Activated naive CD4-positive, alpha-beta T cell treated with anti-CD3 and anti-CD28 coated beads, Interleukin-2, amount 50 U/mL, for 24 hours (primary cell): ENCODE results near the gene BCL2L15.
A peak's percentile ranks its signal among the peaks of the same experiment; 100 is the strongest.
"Not testable (repeated sequence)": the region's sequence is repeated elsewhere in the genome, so short reads cannot be mapped to it uniquely, and the experiment has no call there.

Source experiments
- H3K27ac Mint-ChIP-seq: one replicate; pipeline ENCODE4 v1.8.0; 2021; ENCODE audit warnings: mild to moderate bottlenecking, mixed read lengths
- H3K27me3 Mint-ChIP-seq: one replicate; pipeline ENCODE4 v1.8.0; 2021; ENCODE audit warnings: mixed read lengths
- H3K36me3 Mint-ChIP-seq: one replicate; pipeline ENCODE4 v1.8.0; 2021; ENCODE audit warnings: mixed read lengths
- H3K4me1 Mint-ChIP-seq: one replicate; pipeline ENCODE4 v1.8.0; 2021; ENCODE audit warnings: mixed read lengths
- H3K4me3 Mint-ChIP-seq: one replicate; pipeline ENCODE4 v1.8.0; 2021; ENCODE audit warnings: mild to moderate bottlenecking, mixed read lengths
- H3K9me3 Mint-ChIP-seq: one replicate; pipeline ENCODE4 v1.8.0; 2021; ENCODE audit warnings: mixed read lengths

Gene BCL2L15

DNA sequence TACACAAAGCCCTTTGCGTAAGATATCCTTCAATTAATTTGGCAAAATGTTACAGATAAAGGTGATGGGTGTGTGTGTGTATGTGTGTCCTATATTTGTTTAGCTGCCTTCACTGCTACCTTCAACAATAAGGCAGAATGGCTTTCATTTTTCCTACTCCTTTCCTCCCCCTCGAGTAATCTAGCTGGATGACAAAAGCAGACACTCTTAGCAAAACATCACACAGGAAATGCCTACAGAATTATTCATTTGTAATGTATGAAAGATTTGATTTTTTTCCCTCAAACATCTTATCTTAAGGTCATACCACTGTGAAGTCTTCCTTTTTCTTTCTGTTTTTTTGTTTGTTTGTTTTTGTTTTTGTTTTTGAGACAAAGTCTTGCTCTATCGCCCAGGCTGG lies 26.5 kb downstream of the BCL2L15 start:
- Mint-ChIP-seq H3K27ac (peak overlapping the region; percentile 71), H3K27me3 (no peaks in the 10 kb centered on the region), H3K36me3 (peaks cover 28% of the 10 kb centered on the region), H3K4me3 (no peak overlapping the region), H3K4me1 (peaks cover 54% of the 10 kb centered on the region), H3K9me3 (no peaks in the 10 kb centered on the region)

DNA sequence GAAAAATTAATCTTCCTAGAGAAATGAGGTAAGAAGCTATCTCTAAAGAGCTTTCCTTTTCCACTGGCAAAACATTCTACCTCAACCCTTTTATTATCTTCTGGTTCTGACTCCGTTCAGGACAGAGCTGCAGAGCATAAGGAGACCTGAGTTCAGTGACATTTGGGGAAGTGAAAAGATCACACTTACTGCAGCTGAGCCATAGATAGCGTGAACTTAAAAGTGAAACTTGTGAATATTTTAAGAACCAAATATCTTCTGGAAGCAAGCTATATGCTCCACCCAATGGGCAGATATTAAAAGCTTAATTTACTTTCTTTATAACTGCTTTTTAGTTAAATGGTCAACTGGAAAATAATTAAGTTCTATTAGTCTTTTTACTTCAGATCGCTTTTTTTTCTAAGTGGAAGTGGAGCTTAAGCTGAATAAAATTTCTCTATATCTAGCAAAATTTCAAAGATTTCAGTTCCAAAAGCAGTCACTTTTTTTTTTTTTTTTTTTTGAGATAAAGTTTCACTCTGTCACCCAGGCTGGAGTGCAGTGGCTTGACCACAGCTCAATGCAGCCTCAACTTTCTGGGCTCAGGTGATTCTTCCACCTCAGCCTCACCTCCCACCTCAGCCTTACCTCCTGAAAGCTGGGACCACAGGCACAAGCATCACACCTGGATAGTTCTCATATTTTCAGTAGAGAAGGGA lies 27.8 kb downstream of the BCL2L15 start:
- Mint-ChIP-seq H3K36me3 (peaks cover 34% of the 10 kb centered on the region), H3K4me1 (peaks cover 41% of the 10 kb centered on the region), H3K27me3 (no peaks in the 10 kb centered on the region), H3K27ac (peak overlapping the region; percentile 62), H3K4me3 (peak overlapping the region; percentile 33), H3K9me3 (no peaks in the 10 kb centered on the region)

GRCh38 chr1:113858982-113859381 lies 28.4 kb downstream of the BCL2L15 start:
- peak overlapping the region; percentile 74 for H3K27ac Mint-ChIP-seq
- peaks cover 47% of the 10 kb centered on the region for H3K4me1 Mint-ChIP-seq
- no peaks in the 10 kb centered on the region for H3K9me3 Mint-ChIP-seq
- H3K36me3 Mint-ChIP-seq: peaks cover 36% of the 10 kb centered on the region
- no peaks in the 10 kb centered on the region for H3K27me3 Mint-ChIP-seq
- peak overlapping the region; percentile 33 for H3K4me3 Mint-ChIP-seq

DNA sequence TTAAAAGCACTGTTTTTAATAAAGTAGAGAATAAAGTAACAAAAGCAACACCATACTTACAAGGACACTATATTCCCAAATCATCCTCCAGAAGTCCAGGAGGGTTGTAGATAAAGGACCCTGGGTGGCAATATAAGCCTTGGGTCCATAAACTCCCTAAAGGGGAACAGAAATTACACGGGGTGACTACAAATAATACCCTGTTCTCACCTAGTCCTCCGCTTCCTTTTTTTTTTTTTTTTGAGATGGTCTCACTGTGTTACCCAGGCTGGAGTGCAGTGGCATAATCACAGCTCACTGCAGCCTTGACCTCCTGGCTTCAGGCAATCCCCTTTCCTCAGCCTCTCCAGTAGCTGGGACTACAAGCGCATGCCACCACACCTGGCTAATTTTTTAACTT lies 29.0 kb downstream of the BCL2L15 start:
- no peaks in the 10 kb centered on the region for H3K27me3 Mint-ChIP-seq
- H3K4me1 Mint-ChIP-seq: peaks cover 45% of the 10 kb centered on the region
- H3K36me3 Mint-ChIP-seq: peaks cover 34% of the 10 kb centered on the region
- no peak overlapping the region for H3K27ac Mint-ChIP-seq
- H3K4me3 Mint-ChIP-seq: no peak overlapping the region
- no peaks in the 10 kb centered on the region for H3K9me3 Mint-ChIP-seq

- H3K4me1 Mint-ChIP-seq: peaks cover 42% of the 10 kb centered on the region
- H3K9me3 Mint-ChIP-seq: no peaks in the 10 kb centered on the region
- H3K27ac Mint-ChIP-seq: no peak overlapping the region
- H3K4me3 Mint-ChIP-seq: no peak overlapping the region
- peaks cover 34% of the 10 kb centered on the region for H3K36me3 Mint-ChIP-seq
- H3K27me3 Mint-ChIP-seq: no peaks in the 10 kb centered on the region
Measured at GRCh38 chr1:113857776-113858175, 29.6 kb downstream of the BCL2L15 start.

- Mint-ChIP-seq H3K4me1 (peaks cover 34% of the 10 kb centered on the region), H3K27ac (no peak overlapping the region)
Measured at GRCh38 chr1:113856401-113856790, 31.0 kb downstream of the BCL2L15 start.

GRCh38 chr1:113855630-113856400 lies 31.6 kb downstream of the BCL2L15 start:
- Mint-ChIP-seq H3K36me3 (peaks cover 31% of the 10 kb centered on the region), H3K4me3 (no peak overlapping the region), H3K9me3 (no peaks in the 10 kb centered on the region), H3K27me3 (no peaks in the 10 kb centered on the region), H3K27ac (no peak overlapping the region), H3K4me1 (peaks cover 32% of the 10 kb centered on the region)

More at GRCh38 chr1:113856401-113856790, 31.0 kb downstream of the BCL2L15 start:
- Mint-ChIP-seq H3K36me3 (peaks cover 32% of the 10 kb centered on the region), H3K27me3 (no peaks in the 10 kb centered on the region), H3K9me3 (no peaks in the 10 kb centered on the region), H3K4me3 (no peak overlapping the region)

GRCh38 chr1:113854234-113854633 lies 33.1 kb downstream of the BCL2L15 start:
- Mint-ChIP-seq H3K27me3 (no peaks in the 10 kb centered on the region), H3K36me3 (peaks cover 36% of the 10 kb centered on the region), H3K27ac (no peak overlapping the region), H3K9me3 (no peaks in the 10 kb centered on the region), H3K4me1 (peaks cover 29% of the 10 kb centered on the region), H3K4me3 (no peak overlapping the region)

DNA sequence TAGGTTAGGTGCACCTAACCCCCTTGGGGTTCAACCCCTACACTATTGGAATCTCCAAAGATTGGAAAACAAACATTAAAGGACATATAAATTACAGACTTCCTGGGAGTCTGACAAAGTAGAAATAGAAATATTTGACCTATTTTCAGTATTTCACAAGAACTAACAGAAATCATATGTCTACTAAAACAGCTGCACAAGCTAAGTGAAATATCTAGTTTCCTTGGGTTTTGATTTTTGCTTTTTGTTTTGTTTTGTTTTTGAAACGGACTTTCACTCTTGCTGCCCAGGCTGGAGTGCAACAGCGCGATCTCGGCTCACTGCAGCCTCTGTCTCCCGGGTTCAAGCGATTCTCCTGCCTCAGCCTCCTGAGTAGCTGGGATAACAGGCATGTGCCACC lies 34.7 kb downstream of the BCL2L15 start:
- H3K4me1 Mint-ChIP-seq: peaks cover 22% of the 10 kb centered on the region
- peaks cover 36% of the 10 kb centered on the region for H3K36me3 Mint-ChIP-seq
- H3K27me3 Mint-ChIP-seq, H3K4me3 Mint-ChIP-seq, H3K9me3 Mint-ChIP-seq, H3K27ac Mint-ChIP-seq: not testable (repeated sequence)

- Mint-ChIP-seq H3K9me3 (no peaks in the 10 kb centered on the region), H3K27me3 (no peaks in the 10 kb centered on the region), H3K4me3 (peak overlapping the region; percentile 60), H3K36me3 (peaks cover 37% of the 10 kb centered on the region), H3K27ac (peak overlapping the region; percentile 92), H3K4me1 (peaks cover 22% of the 10 kb centered on the region)
Measured at GRCh38 chr1:113850127-113850796, 37.1 kb downstream of the BCL2L15 start.

- Mint-ChIP-seq H3K27ac (no peak overlapping the region), H3K4me1 (peaks cover 18% of the 10 kb centered on the region), H3K9me3 (no peaks in the 10 kb centered on the region), H3K4me3 (no peak overlapping the region), H3K36me3 (peaks cover 27% of the 10 kb centered on the region), H3K27me3 (no peaks in the 10 kb centered on the region)
Measured at GRCh38 chr1:113849072-113849471, 38.3 kb downstream of the BCL2L15 start.

GRCh38 chr1:113846391-113847035 lies 40.9 kb downstream of the BCL2L15 start:
- Mint-ChIP-seq H3K27ac (peak overlapping the region; percentile 23), H3K4me3 (no peak overlapping the region), H3K36me3 (peaks cover 30% of the 10 kb centered on the region), H3K9me3 (no peaks in the 10 kb centered on the region), H3K4me1 (peaks cover 14% of the 10 kb centered on the region), H3K27me3 (no peaks in the 10 kb centered on the region)

DNA sequence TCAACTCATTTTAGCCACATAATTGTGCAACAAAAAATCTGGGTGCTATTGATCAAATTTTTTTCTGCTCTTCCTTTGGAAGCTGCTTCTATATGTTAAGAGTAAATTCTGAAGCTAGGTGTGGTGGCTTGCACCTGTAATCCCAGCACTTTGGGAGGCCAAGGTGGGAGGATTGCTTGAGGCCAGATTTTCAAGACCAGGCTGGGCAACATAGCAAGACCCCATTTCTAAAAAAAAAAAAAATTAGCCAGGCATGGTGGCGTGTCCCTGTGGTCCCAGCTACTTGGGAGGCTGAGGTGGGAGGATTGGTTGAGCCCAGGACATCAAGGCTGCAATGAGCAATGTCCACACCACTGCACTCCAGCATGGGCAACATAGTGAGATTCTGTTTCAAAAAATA lies 50.8 kb downstream of the BCL2L15 start:
- H3K4me3 Mint-ChIP-seq: no peak overlapping the region
- peaks cover 9% of the 10 kb centered on the region for H3K4me1 Mint-ChIP-seq
- peaks cover 25% of the 10 kb centered on the region for H3K36me3 Mint-ChIP-seq
- H3K27ac Mint-ChIP-seq: no peak overlapping the region
- no peaks in the 10 kb centered on the region for H3K9me3 Mint-ChIP-seq
- no peaks in the 10 kb centered on the region for H3K27me3 Mint-ChIP-seq

DNA sequence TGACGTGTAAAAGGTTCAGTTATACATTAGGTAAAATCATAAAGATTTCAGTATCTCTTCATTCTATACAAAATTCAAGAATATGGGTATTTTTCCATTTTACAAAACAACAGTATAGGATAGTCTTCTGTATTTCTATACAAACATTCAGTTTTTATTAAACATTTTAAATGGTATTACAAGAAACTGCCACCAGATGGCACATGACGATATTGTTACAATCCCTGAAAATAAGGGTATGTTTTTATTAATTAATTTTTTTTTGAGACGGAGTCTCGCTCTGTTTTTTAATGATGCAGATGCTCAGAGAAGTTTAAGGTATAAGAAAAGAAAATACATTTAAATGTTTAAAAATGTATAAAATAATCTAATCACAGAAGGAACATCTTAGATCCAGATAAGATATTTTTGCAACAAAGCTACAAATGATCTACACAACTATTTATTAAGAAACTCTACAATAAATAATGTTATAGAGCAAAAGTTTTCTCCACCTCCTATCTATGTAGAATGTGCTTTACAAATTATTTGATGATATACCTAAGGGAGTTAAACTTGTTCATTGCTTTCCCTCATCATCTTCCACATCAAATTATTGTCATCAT lies 51.6 kb downstream of the BCL2L15 start:
- Mint-ChIP-seq H3K9me3 (no peaks in the 10 kb centered on the region), H3K27ac (no peak overlapping the region), H3K27me3 (no peaks in the 10 kb centered on the region), H3K4me1 (peaks cover 9% of the 10 kb centered on the region), H3K4me3 (no peak overlapping the region), H3K36me3 (peaks cover 27% of the 10 kb centered on the region)

DNA sequence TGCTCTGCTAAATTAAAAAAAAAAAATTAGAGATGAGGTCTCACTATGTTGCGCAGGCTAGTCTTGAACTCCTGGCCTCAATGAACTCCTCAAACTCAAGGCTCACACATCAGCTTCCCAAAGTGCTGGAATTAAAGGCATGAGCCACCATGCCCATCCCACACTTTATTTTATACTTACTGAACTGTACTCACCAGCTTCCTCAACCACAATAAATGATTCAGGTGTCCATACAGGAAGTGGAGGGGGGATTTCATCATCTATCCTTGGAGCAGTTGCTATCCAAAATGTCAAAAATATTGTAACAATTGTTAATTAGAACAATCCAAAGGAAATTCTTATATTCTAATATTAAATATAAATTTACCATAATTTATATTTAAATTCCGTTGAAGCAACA lies 52.7 kb downstream of the BCL2L15 start:
- Mint-ChIP-seq H3K9me3 (no peaks in the 10 kb centered on the region), H3K4me1 (peaks cover 9% of the 10 kb centered on the region), H3K27ac (no peak overlapping the region), H3K4me3 (no peak overlapping the region), H3K27me3 (no peaks in the 10 kb centered on the region), H3K36me3 (peaks cover 22% of the 10 kb centered on the region)
